Stimulated activated naive B cell treated with anti-CD40 and anti-IgM and Interleukin-4, amounts not matched to agents 10 μg/mL and 1 μg/mL and 100 μg/mL, for 72 hours (primary cell): Measurements from ENCODE around the gene RENBP.

ENCODE experiments used
- ATAC-seq, 2 donors: fragments of 150-1000 bp; cut with Tn5 transposase; replicated peaks; 2 replicates each; pipeline ENCODE4 v1.10.0; 2021; ENCODE audit warnings: moderate library complexity in 1 of 2
- DNase-seq: peaks from one replicate; pipeline ENCODE4 v3.0.0; 2021
- H3K27ac Mint-ChIP-seq: one replicate; pipeline ENCODE4 v1.8.0; 2022; ENCODE audit warnings: mild to moderate bottlenecking, mixed read lengths
- H3K27me3 Mint-ChIP-seq, 2 donors: one replicate each; pipeline ENCODE4 v1.8.0; 2022; ENCODE audit warnings: mixed read lengths in 2 of 2
- H3K36me3 Mint-ChIP-seq, 2 donors: one replicate each; pipeline ENCODE4 v1.8.0; 2022; ENCODE audit warnings: mixed read lengths in 2 of 2, mild to moderate bottlenecking in 1 of 2
- H3K4me1 Mint-ChIP-seq, 2 donors: one replicate each; pipeline ENCODE4 v1.8.0; 2022; ENCODE audit warnings: mixed read lengths in 2 of 2, mild to moderate bottlenecking in 1 of 2
- H3K4me3 Mint-ChIP-seq, 2 donors: one replicate each; pipeline ENCODE4 v1.8.0; 2022; ENCODE audit warnings: mild to moderate bottlenecking in 2 of 2, mixed read lengths in 2 of 2, moderate library complexity in 1 of 2
- H3K9me3 Mint-ChIP-seq, 2 donors: one replicate each; pipeline ENCODE4 v1.8.0; 2022; ENCODE audit warnings: mixed read lengths in 2 of 2, mild to moderate bottlenecking in 1 of 2

Gene RENBP

GRCh38 chrX:153966841-153967535 is 22.5 kb upstream of the RENBP start:
- peaks cover 28 to 47% of the 10 kb centered on the region in 2 donors for H3K36me3 Mint-ChIP-seq
- H3K27me3 Mint-ChIP-seq = no peaks in the 10 kb centered on the region
- peak overlapping the region; percentile 86 to 98 for H3K4me3 Mint-ChIP-seq
- peaks cover 29 to 36% of the 10 kb centered on the region in 2 donors for H3K4me1 Mint-ChIP-seq
- H3K9me3 Mint-ChIP-seq = no peaks in the 10 kb centered on the region
- H3K27ac Mint-ChIP-seq = peak overlapping the region; percentile 89
- DNase-seq (no peak), ATAC-seq (no peak)

- no peak for ATAC-seq
- Mint-ChIP-seq H3K9me3 (no peaks in the 10 kb centered on the region), H3K36me3 (peaks cover 26 to 47% of the 10 kb centered on the region in 2 donors)
Observed at GRCh38 chrX:153966283-153966688, 21.8 kb upstream of the RENBP start.

GRCh38 chrX:153965406-153965805 is 21.0 kb upstream of the RENBP start:
- peak overlapping the region; percentile 81 for H3K27ac Mint-ChIP-seq
- DNase-seq (no peak), ATAC-seq (no peak)
- no peaks in the 10 kb centered on the region for H3K9me3 Mint-ChIP-seq
- H3K4me1 Mint-ChIP-seq = peaks cover 29 to 36% of the 10 kb centered on the region in 2 donors
- H3K27me3 Mint-ChIP-seq = no peaks in the 10 kb centered on the region
- H3K4me3 Mint-ChIP-seq = peak overlapping the region in 1 of 2 donors; percentile 17
- peaks cover 23 to 49% of the 10 kb centered on the region in 2 donors for H3K36me3 Mint-ChIP-seq

More at GRCh38 chrX:153966283-153966688, 21.8 kb upstream of the RENBP start:
- peak overlapping the region; percentile 81 for H3K27ac Mint-ChIP-seq
- peaks cover 29 to 36% of the 10 kb centered on the region in 2 donors for H3K4me1 Mint-ChIP-seq
- H3K4me3 Mint-ChIP-seq = no peak overlapping the region
- no peak for DNase-seq
- H3K27me3 Mint-ChIP-seq = no peaks in the 10 kb centered on the region

- Mint-ChIP-seq H3K4me3 (no peak overlapping the region), H3K27me3 (no peaks in the 10 kb centered on the region), H3K36me3 (peaks cover 18 to 49% of the 10 kb centered on the region in 2 donors), H3K27ac (no peak overlapping the region), H3K9me3 (no peaks in the 10 kb centered on the region), H3K4me1 (peaks cover 25 to 29% of the 10 kb centered on the region in 2 donors)
- DNase-seq (no peak), ATAC-seq (no peak)
Observed at GRCh38 chrX:153964105-153964504, 19.7 kb upstream of the RENBP start.

- Mint-ChIP-seq H3K9me3 (no peaks in the 10 kb centered on the region), H3K36me3 (peaks cover 16 to 49% of the 10 kb centered on the region in 2 donors), H3K4me3 (no peak overlapping the region), H3K27ac (no peak overlapping the region), H3K4me1 (peaks cover 23 to 25% of the 10 kb centered on the region in 2 donors), H3K27me3 (no peaks in the 10 kb centered on the region)
- DNase-seq (no peak), ATAC-seq (no peak)
Observed at GRCh38 chrX:153963546-153963945, 19.1 kb upstream of the RENBP start.

- Mint-ChIP-seq H3K9me3 (no peaks in the 10 kb centered on the region), H3K36me3 (peaks cover 8 to 39% of the 10 kb centered on the region in 2 donors), H3K27me3 (no peaks in the 10 kb centered on the region), H3K4me3 (no peak overlapping the region), H3K4me1 (peaks cover 8 to 10% of the 10 kb centered on the region in 2 donors), H3K27ac (peak overlapping the region; percentile 25)
- no peak for DNase-seq
- ATAC-seq = no peak
Observed at GRCh38 chrX:153961292-153961691, 16.8 kb upstream of the RENBP start.

- no peak for ATAC-seq
- DNase-seq = no peak
- H3K27me3 Mint-ChIP-seq = no peaks in the 10 kb centered on the region
- H3K36me3 Mint-ChIP-seq = peaks cover 8 to 42% of the 10 kb centered on the region in 2 donors
- peaks cover 3 to 7% of the 10 kb centered on the region in 2 donors for H3K4me1 Mint-ChIP-seq
- peak overlapping the region; percentile 25 for H3K27ac Mint-ChIP-seq
- H3K4me3 Mint-ChIP-seq = no peak overlapping the region
- no peaks in the 10 kb centered on the region for H3K9me3 Mint-ChIP-seq
Observed at GRCh38 chrX:153960786-153961185, 16.3 kb upstream of the RENBP start.

- Mint-ChIP-seq H3K4me1 (peaks cover 2 to 5% of the 10 kb centered on the region in 2 donors), H3K27me3 (no peaks in the 10 kb centered on the region), H3K27ac (no peak overlapping the region), H3K9me3 (no peaks in the 10 kb centered on the region), H3K36me3 (peaks cover 8 to 42% of the 10 kb centered on the region in 2 donors), H3K4me3 (no peak overlapping the region)
- DNase-seq (no peak), ATAC-seq (no peak)
Observed at GRCh38 chrX:153960077-153960476, 15.6 kb upstream of the RENBP start.

- Mint-ChIP-seq H3K27ac (no peak overlapping the region), H3K36me3 (peaks cover 5 to 45% of the 10 kb centered on the region in 2 donors), H3K4me1 (peaks cover 2 to 5% of the 10 kb centered on the region in 2 donors), H3K4me3 (no peak overlapping the region), H3K9me3 (no peaks in the 10 kb centered on the region), H3K27me3 (no peaks in the 10 kb centered on the region)
- DNase-seq (no peak), ATAC-seq (no peak)
Observed at GRCh38 chrX:153959649-153960048, 15.2 kb upstream of the RENBP start.

GRCh38 chrX:153958605-153959004 is 14.2 kb upstream of the RENBP start:
- ATAC-seq (no peak), DNase-seq (no peak)
- Mint-ChIP-seq H3K4me3 (no peak overlapping the region), H3K36me3 (peaks cover 10 to 52% of the 10 kb centered on the region in 2 donors), H3K27me3 (no peaks in the 10 kb centered on the region), H3K4me1 (peaks cover 4 to 5% of the 10 kb centered on the region in 2 donors), H3K27ac (no peak overlapping the region), H3K9me3 (no peaks in the 10 kb centered on the region)

- peak overlapping the region; percentile 75 for H3K27ac Mint-ChIP-seq
- H3K4me3 Mint-ChIP-seq = no peak overlapping the region
- no peaks in the 10 kb centered on the region for H3K27me3 Mint-ChIP-seq
- H3K9me3 Mint-ChIP-seq = no peaks in the 10 kb centered on the region
- ATAC-seq (no peak), DNase-seq (no peak)
- H3K4me1 Mint-ChIP-seq = peaks cover 6 to 10% of the 10 kb centered on the region in 2 donors
- peaks cover 12 to 53% of the 10 kb centered on the region in 2 donors for H3K36me3 Mint-ChIP-seq
Observed at GRCh38 chrX:153957224-153957623, 12.8 kb upstream of the RENBP start.

- H3K4me3 Mint-ChIP-seq = no peak overlapping the region
- no peak for ATAC-seq
Observed at GRCh38 chrX:153956044-153956907, 11.8 kb upstream of the RENBP start.

GRCh38 chrX:153955228-153955732 is 10.8 kb upstream of the RENBP start:
- Mint-ChIP-seq H3K4me3 (peak overlapping the region in 1 of 2 donors; percentile 21), H3K36me3 (peaks cover 19 to 56% of the 10 kb centered on the region in 2 donors)

More at GRCh38 chrX:153956044-153956907, 11.8 kb upstream of the RENBP start:
- H3K9me3 Mint-ChIP-seq = no peaks in the 10 kb centered on the region
- DNase-seq = no peak
- H3K27ac Mint-ChIP-seq = peak overlapping the region; percentile 51
- no peaks in the 10 kb centered on the region for H3K27me3 Mint-ChIP-seq
- H3K4me1 Mint-ChIP-seq = peaks cover 6 to 10% of the 10 kb centered on the region in 2 donors
- peaks cover 14 to 51% of the 10 kb centered on the region in 2 donors for H3K36me3 Mint-ChIP-seq

GRCh38 chrX:153954558-153955227 is 10.2 kb upstream of the RENBP start:
- Mint-ChIP-seq H3K9me3 (no peaks in the 10 kb centered on the region), H3K36me3 (peaks cover 21 to 55% of the 10 kb centered on the region in 2 donors), H3K4me3 (no peak overlapping the region), H3K27ac (peak overlapping the region; percentile 79), H3K27me3 (no peaks in the 10 kb centered on the region), H3K4me1 (peaks cover 6 to 10% of the 10 kb centered on the region in 2 donors)
- no peak for DNase-seq
- ATAC-seq = no peak

More at GRCh38 chrX:153955228-153955732, 10.8 kb upstream of the RENBP start:
- no peak for DNase-seq
- no peak for ATAC-seq
- Mint-ChIP-seq H3K27ac (peak overlapping the region; percentile 25), H3K27me3 (no peaks in the 10 kb centered on the region), H3K9me3 (no peaks in the 10 kb centered on the region), H3K4me1 (peaks cover 6 to 10% of the 10 kb centered on the region in 2 donors)
